Activated CD4-positive, alpha-beta T cell treated with anti-CD3 and anti-CD28 coated beads for 4 hours (primary cell): ENCODE measurements around the gene METTL17.
"Not testable (repeated sequence)": the region's sequence is repeated elsewhere in the genome, so short reads cannot be mapped to it uniquely, and the experiment has no call there.

ENCODE experiments used
- DNase-seq, 2 donors: peaks; one replicate each; pipeline ENCODE4 v3.0.0-alpha.2; 2020

METTL17 gene

DNA sequence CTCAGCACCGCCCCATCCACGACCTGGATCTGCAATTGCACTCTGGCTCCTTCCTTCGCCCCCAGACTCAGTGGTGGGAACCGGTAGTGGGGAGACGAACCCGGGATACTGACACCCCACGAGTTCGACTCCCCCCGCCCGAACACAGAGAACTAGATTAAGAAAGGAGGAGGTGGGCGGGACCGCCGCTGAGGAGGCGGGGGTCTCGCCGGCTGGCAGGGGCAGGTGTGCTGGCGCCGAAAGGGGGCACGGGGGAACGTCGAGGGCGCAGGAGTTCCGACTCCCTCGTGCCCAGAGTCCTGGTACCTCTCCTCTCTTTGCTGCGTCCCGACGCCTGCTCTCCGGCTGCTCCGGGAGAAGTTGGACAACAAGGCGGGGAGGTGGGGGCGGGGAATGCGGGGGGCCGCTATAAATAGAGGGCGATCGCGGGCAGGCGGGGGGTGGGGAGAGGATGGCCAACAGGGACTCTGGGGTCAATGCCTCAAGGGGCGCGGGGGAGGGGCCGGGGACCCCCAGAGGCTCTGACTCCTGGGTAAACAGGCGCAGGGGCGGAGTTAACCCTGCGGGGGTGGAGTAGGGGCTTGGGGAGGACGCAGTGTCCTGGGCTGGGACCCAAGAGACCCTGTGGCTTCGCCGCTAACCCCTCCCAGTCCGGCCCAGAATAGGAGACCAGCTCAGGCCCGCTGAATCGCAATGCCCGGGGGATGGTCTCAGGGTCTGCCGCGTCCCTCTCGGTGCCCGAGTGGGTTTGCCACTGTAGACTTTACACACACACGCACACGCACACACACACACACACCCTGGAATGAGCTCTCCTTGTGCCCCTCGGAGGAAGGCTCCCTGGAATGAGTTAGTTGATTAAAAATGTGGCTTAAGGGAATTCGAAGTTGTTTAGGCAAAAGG lies 35.8 kb downstream of the METTL17 start:
- DNase-seq, result peak in 1 of 2 donors; percentile 15

DNA sequence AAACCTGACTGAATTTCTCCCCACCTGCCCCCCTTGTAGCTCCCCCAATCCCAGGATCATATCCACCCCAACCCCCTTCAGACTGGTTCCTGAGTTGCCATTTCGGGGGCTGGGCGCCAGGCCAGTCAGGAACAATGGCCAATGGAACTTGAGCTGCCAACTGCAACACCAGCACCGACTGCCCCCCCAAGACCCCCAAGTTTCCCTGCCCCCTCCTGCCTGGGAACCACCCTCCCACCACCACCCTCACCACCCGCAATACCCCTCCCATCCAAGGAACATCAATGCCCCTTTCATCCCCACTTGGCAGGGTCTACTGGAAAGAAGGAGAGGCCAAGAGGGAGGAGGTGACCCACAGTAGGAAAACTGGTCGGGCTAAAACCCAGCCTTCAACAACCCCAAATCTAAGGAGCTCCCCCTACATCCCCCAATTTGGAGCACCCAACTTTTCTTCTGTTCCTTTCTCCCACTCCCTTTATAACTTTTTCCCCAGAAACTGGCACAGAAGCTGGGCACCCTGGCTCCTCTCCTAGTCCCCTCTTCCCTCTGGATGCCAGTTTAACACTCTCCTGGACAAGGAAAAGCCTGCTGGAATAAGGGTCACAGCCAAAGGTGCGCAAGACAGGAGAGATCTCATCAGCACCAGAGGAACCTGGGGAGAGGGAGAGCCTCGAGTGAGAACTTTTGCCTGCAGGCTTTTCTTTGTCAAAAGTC lies 36.7 kb downstream of the METTL17 start:
- no peak for DNase-seq

DNA sequence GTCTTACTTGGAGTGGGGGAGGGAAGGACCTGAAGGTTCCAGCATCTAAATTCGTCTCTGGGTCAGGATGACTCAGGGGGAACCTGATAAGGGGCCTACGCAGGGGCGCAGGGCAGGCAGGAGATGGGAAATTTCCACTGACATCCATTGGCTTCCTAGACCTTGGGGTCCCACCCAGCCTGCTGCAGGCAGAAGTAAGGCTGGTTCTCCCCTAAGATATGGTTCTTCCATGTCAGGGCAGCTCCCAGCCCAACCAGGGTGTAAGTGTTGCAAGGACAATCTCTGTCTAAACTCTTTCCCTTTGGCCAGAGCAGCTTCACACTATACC lies 37.2 kb downstream of the METTL17 start:
- no peak for DNase-seq

DNA sequence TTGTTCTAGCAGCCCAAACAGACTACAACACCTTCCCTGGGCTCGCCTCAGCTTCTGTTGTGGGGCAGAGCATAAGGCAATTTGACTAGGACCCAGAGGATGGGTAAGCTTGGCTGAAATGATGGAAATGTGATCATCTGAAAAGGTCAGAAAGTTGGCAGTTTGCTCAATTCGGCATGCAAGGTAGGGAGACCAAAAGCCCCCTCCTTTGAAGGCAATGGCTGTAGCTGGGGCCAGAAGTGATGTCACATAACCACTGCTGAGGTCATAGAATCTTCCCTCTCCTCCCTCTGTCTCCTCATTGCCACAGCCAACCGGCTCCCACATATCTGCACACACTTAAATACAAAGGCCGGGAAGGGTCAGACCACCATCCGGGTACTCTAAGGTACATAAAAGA lies 40.1 kb downstream of the METTL17 start, which contains the start of gene TPPP2:
TPPP2 (plus strand) TSS at position 301 of the 400 bp plus-strand sequence. CDS start 365 bp downstream, outside the sequence.
- DNase-seq, result no peak

DNA sequence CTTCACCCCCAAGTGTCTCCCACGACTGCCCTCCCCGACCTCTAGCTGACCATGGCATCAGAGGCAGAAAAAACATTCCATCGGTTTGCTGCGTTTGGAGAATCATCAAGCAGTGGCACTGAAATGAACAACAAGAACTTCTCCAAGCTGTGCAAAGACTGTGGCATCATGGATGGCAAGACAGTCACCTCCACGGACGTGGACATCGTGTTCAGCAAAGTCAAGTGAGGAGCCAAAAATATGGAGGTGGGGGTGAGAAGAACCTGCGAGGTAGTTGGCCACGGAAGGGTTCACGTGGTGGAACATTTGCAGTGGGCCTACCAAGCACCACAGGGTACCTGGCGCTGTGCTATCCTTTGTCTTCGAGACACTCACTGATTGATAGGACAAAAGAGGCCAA lies 40.8 kb downstream of the METTL17 start:
- DNase-seq, result no peak

- no peak for DNase-seq
Observed at GRCh38 chr14:21032326-21033132, 42.7 kb downstream of the METTL17 start.

- no peak for DNase-seq
Observed at GRCh38 chr14:21033133-21033698, 43.4 kb downstream of the METTL17 start.

- DNase-seq, result no peak
Observed at GRCh38 chr14:21034707-21035106, 44.9 kb downstream of the METTL17 start, which contains the start of gene RNASE13. Gene RNASE13 (minus strand): TSS chr14:21034807. CDS start chr14:21034288, 519 bp downstream.

DNA sequence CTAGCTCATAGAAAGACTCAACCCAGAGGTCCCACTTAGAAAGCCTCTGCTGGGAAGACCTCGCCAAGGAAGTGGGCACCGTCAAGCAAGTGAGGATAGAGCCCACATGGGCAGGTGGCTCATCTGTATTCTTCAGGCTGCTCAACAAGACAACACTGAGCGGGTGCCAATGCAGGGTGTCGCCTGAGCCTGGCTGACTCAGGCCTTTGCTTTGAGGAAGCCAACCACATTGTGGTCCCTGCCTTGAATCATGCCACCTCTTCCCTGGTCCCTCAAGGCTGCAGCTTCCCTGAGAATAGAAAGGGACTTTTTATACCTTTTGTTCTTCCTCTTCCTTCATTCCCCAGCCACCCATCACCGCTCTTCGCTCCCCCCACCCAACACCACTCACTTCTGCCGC lies 47.0 kb downstream of the METTL17 start:
- DNase-seq, result no peak

- no peak for DNase-seq
Observed at GRCh38 chr14:21037156-21037555, 47.4 kb downstream of the METTL17 start.

- DNase-seq, result no peak
Observed at GRCh38 chr14:21038441-21039422, 49.0 kb downstream of the METTL17 start.

GRCh38 chr14:21039585-21040369 lies 50.0 kb downstream of the METTL17 start:
- DNase-seq, result peak; percentile 14 to 16

GRCh38 chr14:21040370-21040925 lies 50.7 kb downstream of the METTL17 start:
- DNase-seq, result no peak

GRCh38 chr14:21040941-21041340 lies 51.2 kb downstream of the METTL17 start:
- DNase-seq, result not testable (repeated sequence)

GRCh38 chr14:21041676-21042433 lies 52.1 kb downstream of the METTL17 start, which contains the start of gene RNASE7:
Gene RNASE7 (plus strand): TSS chr14:21042362. CDS start chr14:21042993, 631 bp downstream.
- no peak for DNase-seq

- DNase-seq, result no peak
Observed at GRCh38 chr14:21042918-21043317, 53.1 kb downstream of the METTL17 start.

DNA sequence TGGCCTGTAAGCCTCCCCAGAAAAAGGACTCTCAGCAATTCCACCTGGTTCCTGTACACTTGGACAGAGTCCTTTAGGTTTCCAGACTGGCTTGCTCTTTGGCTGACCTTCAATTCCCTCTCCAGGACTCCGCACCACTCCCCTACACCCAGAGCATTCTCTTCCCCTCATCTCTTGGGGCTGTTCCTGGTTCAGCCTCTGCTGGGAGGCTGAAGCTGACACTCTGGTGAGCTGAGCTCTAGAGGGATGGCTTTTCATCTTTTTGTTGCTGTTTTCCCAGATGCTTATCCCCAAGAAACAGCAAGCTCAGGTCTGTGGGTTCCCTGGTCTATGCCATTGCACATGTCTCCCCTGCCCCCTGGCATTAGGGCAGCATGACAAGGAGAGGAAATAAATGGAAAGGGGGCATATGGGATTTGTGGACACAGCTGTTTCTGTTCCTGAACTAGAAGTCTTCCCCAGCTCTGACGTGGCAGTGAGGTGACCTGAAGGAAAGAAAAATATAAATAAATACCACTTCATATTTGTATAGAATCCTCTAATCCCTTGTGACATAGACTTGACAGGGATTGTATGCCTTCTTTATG lies 53.7 kb downstream of the METTL17 start:
- no peak for DNase-seq

DNA sequence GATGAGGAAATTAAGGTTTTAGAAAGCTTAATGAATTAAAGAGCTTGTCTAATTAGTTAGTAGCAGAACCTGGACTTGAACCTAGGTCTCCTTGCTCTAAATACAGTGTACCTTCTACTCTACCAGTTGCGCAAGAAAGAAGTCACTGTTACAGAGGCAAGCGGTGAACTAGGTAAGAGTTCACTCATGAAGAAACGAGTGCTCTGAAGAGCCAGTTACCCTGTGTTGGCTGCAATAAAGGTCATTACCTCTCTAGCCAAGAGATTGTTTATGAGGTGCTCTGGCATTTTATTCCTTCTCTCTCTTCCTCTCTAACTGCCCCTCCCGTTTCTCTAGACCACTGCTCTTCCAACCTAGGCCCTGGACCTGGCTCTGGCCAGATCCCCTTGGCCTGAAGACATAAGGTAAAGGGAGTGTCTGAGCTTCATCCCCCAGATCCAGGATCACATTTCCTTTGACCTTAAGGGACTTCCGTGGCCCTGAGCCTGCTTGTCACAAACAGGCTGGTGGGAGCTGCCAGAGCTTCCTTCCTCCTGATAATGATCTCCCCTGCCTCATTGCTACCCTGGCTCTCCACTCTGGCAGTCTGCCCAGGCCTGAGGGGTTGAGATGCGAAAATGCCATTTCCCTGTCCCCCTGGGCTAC lies 54.3 kb downstream of the METTL17 start:
- no peak for DNase-seq
